ENCODE measurements around the gene ZNF644.
"Not testable (repeated sequence)": the region's sequence is repeated elsewhere in the genome, so short reads cannot be mapped to it uniquely, and the experiment has no call there.

The ZNF644 gene

GRCh38 chr1:91021686-91022517 lies at the start of gene ZNF644:
ZNF644 (minus strand) TSS chr1:91022035; CDS start chr1:90982353, 39,682 bp downstream.
- DNase-seq (ENCODE audit: low read depth in 2 of 2) = peak; percentile 76 to 81

GRCh38 chr1:91070298-91070697 lies 48.5 kb upstream of the ZNF644 start:
- DNase-seq (ENCODE audit: low read depth in 2 of 2) = no peak

- no peak for DNase-seq (ENCODE audit: low read depth in 2 of 2)
These were observed 44.7 kb upstream of the ZNF644 start for GRCh38 chr1:91066538-91066937.

GRCh38 chr1:91065337-91065736 lies 43.5 kb upstream of the ZNF644 start:
- no peak for DNase-seq (ENCODE audit: low read depth in 2 of 2)

- DNase-seq (ENCODE audit: low read depth in 2 of 2) = not testable (repeated sequence)
These were observed 41.6 kb upstream of the ZNF644 start for GRCh38 chr1:91063403-91063802.

GRCh38 chr1:91059157-91059556 lies 37.3 kb upstream of the ZNF644 start:
- no peak for DNase-seq (ENCODE audit: low read depth in 2 of 2)

GRCh38 chr1:91057784-91058183 lies 35.9 kb upstream of the ZNF644 start:
- DNase-seq (ENCODE audit: low read depth in 2 of 2) = no peak

- DNase-seq (ENCODE audit: low read depth in 2 of 2) = no peak
These were observed 33.1 kb upstream of the ZNF644 start for GRCh38 chr1:91054780-91055481.

- no peak for DNase-seq (ENCODE audit: low read depth in 2 of 2)
These were observed 31.8 kb upstream of the ZNF644 start for GRCh38 chr1:91053630-91054029.

- not testable (repeated sequence) for DNase-seq (ENCODE audit: low read depth in 2 of 2)
These were observed 27.7 kb upstream of the ZNF644 start for GRCh38 chr1:91049551-91049950.

GRCh38 chr1:91046766-91047165 lies 24.9 kb upstream of the ZNF644 start:
- no peak for DNase-seq (ENCODE audit: low read depth in 2 of 2)

- DNase-seq (ENCODE audit: low read depth in 2 of 2) = no peak
These were observed 23.4 kb upstream of the ZNF644 start for GRCh38 chr1:91045284-91045683.

GRCh38 chr1:91044776-91045175 lies 22.9 kb upstream of the ZNF644 start:
- DNase-seq (ENCODE audit: low read depth in 2 of 2) = not testable (repeated sequence)

GRCh38 chr1:91042372-91042771 lies 20.5 kb upstream of the ZNF644 start:
- not testable (repeated sequence) for DNase-seq (ENCODE audit: low read depth in 2 of 2)

GRCh38 chr1:91038582-91038981 lies 16.7 kb upstream of the ZNF644 start:
- no peak for DNase-seq (ENCODE audit: low read depth in 2 of 2)

- no peak for DNase-seq (ENCODE audit: low read depth in 2 of 2)
These were observed 15.3 kb upstream of the ZNF644 start for GRCh38 chr1:91036894-91037829.

GRCh38 chr1:91032349-91032748 lies 10.5 kb upstream of the ZNF644 start:
- DNase-seq (ENCODE audit: low read depth in 2 of 2) = no peak

GRCh38 chr1:91031081-91031480 lies 9.2 kb upstream of the ZNF644 start:
- DNase-seq (ENCODE audit: low read depth in 2 of 2) = no peak

- DNase-seq (ENCODE audit: low read depth in 2 of 2) = no peak
These were observed 4.9 kb upstream of the ZNF644 start for GRCh38 chr1:91026777-91027176.

- no peak for DNase-seq (ENCODE audit: low read depth in 2 of 2)
These were observed 4.5 kb upstream of the ZNF644 start for GRCh38 chr1:91026320-91026719.

- no peak for DNase-seq (ENCODE audit: low read depth in 2 of 2)
These were observed 2.8 kb upstream of the ZNF644 start for GRCh38 chr1:91024481-91025119.
